ENCODE measurements around the gene UBE2R2.

- peak; percentile 85 for TF ChIP-seq CTCF (IDR thresholded peaks at IDR 0.05; ENCODE audit: borderline replicate concordance, extremely low read depth, low read length, poor library complexity, severe bottlenecking)
- no peak for TF ChIP-seq EZH2 (IDR thresholded peaks at IDR 0.05; ENCODE audit: borderline replicate concordance, low read depth, low read length, severe bottlenecking)
Measured at GRCh38 chr9:33778700-33779351, 38.1 kb upstream of the UBE2R2 start.
